Measurements from ENCODE around the gene AXIN1.

The AXIN1 gene

DNA sequence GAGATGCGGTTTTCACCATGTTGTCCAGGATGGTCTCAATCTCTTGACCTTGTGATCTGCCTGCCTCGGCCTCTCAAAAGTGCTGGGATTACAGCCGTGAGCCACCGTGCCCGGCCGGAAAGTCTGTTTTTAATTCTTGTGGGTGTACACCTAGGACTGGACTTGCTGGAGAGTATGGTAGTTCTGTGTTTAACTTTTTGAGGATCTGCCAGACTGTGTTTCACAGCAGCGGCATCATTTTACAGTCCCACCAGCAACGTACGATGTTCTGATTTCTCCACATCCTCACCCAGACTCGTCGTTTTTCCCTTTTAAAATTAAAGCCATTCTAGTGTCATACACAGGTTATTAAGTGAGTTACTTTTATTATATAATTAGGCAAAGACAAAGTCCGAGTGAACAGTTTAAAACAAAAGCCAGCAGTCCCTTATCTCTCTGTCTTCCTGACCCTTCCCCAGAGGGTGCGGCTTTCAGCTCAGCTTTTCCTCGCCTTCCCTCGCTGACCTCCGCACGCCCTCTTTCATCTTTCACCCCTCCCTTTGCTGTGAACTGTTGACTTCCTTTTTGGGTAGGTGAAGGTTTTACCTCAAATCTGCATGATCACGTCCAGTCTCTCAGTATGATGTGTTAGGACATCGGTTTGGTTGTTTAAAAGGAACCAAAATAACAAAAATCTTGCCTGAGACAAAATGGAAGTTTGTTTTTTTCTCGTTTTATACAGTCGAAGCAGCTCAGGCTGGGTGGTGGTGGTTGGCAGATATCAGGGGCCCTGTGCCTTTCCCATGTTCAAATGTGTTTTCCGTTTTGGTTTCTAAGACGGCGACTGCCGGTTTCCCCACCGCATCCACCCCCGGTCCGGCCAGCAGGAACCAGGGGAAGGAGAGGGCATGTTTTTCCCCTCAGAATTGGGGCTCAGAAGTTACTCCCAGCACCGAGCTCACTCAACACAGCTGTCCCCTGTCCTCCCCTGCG, 99.9 kb downstream of the AXIN1 start:
- FAIRE-seq (no peak), DNase-seq (ENCODE audit: low spot score) (no peak)

DNA sequence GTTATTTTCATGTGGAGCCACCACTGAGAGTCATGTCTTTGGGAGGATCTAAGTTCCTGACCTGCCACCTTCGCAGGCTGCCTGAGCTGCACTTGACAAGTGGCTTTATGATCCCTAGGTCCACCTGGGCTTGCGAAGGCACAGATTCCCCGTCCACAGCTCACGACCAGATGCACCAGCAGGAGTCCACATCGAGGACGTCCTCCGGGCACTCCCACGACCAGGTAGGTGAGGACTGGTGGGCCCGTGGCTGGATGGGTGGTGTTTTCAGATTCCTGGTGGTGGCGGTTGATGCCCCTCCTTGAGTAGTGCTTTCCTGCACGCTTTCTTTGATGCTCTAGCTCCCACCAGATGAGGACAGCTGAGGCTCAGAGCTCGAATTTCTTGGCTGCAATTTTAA, 103.1 kb downstream of the AXIN1 start:
- FAIRE-seq (no peak), DNase-seq (ENCODE audit: low spot score) (no peak)

DNA sequence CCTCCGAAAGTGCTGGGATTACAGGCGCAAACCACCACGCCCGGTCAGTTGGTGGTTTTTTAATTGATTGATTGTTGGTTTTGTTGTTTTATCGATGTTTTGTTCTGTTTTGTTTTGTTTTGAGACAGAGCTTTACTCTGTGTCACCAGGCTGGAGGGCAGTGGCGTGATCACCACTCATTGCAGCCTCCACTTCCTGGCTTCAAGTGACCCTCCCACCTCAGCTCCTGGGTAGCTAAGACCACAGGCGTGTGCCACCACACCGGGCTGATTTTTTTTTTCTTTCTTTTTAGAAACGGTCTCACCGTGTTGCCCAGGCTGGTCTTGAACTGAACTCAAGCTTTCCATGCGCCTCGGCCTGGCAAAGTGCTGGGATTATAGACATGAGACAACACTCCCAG, 105.5 kb downstream of the AXIN1 start:
- DNase-seq (ENCODE audit: low spot score): no peak
- FAIRE-seq: no peak

DNA sequence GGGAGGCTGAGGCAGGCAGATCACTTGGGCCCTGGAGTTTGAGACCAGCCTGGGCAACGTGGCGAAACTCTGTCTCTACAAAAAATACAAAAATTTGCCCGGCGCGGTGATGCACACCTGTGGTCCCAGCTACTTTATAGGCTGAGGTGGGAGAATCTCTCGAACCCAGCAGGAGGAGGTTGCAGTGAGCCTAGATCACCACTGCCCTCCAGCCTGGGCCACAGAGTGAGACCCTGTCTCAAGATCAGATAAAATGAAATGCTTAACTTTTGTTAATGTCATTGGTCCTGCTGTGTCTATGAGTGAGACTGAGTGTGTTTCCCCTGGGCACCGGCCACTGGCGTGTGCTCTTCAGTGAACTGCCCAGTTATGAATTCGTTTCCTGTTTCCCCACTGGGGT, 107.4 kb downstream of the AXIN1 start:
- FAIRE-seq (no peak), DNase-seq (ENCODE audit: low spot score) (no peak)

DNA sequence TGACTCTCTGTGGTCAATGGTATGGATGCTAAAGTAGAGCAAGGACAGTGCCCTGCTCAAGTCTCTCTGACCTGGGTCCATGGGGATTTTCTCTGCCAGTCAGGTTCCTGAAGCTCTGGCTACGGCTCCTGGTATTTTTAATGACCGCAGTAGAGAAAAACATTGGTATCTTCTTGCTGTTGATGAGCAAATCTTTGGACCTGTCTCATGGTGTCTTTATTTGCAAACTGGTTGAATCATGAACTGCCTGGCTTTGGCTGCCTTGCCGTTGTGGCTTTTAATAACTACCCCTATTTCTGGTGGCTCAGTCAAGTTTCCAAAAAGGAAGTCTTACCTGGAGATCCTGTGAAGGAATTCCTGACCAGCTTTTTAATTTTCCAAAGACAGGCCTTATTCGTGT, 109.2 kb downstream of the AXIN1 start:
- no peak for FAIRE-seq
- DNase-seq (ENCODE audit: low spot score): no peak

DNA sequence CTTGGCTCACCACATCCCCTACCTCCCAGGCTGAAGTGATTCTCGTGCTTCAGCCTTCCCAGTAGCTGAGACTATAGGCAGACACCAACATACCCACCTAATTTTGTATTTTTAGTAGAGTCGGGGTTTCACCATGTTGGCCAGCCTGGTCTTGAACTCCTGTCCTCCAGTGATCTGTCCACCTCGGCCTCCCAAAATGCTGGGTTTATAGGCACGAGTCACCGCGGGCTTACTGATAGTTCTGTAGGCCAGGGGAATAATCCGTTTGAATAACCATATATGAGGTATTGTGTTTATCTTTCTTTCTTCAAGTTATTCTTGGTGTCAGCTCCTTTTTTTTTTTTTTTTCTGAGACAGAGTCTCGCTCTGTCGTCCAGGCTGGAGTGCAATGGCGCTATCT, 110.2 kb downstream of the AXIN1 start:
- FAIRE-seq: no peak
- no peak for DNase-seq (ENCODE audit: low spot score)

DNA sequence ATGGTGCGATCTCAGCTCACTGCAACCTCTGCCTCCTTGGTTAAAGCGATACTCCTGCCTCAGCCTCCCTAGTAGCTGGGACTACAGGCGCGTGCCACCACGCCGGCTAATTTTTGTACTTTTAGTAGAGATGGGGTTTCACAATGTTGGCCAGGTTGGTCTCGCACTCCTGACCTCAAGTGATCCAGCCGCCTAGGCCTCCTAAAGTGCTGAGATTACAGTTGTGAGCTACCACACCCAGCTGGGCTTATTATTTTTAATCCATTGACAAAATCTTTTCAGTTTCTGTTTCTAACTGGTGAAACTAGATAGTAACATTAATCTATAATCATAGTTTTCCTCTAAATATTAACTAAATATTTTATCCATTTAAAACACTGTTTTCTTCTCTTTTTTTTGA, 112.0 kb downstream of the AXIN1 start:
- no peak for FAIRE-seq

DNA sequence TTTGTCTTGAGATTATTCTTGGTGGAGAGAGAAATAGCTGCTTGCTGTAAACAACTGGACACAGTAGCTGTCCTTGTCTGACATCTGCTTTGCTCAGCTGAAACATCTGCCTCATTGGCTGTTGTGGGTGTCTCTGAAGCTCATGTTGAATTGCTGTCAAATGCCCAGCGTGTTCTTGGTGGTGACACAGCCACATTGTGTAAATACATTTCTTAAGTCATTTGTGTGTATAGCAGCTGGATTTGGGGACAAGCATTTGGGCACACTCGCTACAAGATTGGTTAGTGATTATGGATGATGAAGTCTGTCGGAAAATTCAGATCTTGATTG, 112.6 kb downstream of the AXIN1 start:
- FAIRE-seq (no peak), DNase-seq (ENCODE audit: low spot score) (no peak)

More for the DNA sequence above, 112.0 kb downstream of the AXIN1 start:
- DNase-seq (ENCODE audit: low spot score): no peak
